Panc1 (cell line): ENCODE data around the gene NUDT4.

ENCODE experiments used
- CTCF ChIP-seq: fragments of 450-650 bp; IDR thresholded peaks from 2 replicates; pipeline ENCODE4 v1.5.1; 2017; ENCODE audit warnings: mild to moderate bottlenecking
- POLR2AphosphoS5 ChIP-seq: IDR thresholded peaks from 2 replicates; pipeline ENCODE4 v1.6.1; 2012; ENCODE audit warnings: mild to moderate bottlenecking, low read depth, low read length, moderate library complexity
- REST ChIP-seq, 2 experiments: IDR thresholded peaks; 2 replicates each; pipeline ENCODE4 v1.6.1; 2011 to 2012; ENCODE audit warnings: low read depth in 2 of 2, control low read depth in 1 of 2, low read length in 1 of 2, mild to moderate bottlenecking in 1 of 2, moderate library complexity in 1 of 2; ENCODE audit not compliant: insufficient read depth in 1 of 2
- SIN3A ChIP-seq: IDR thresholded peaks from 2 replicates; pipeline ENCODE4 v1.6.1; 2012; ENCODE audit warnings: low read depth, mild to moderate bottlenecking, low read length, moderate library complexity, borderline replicate concordance; ENCODE audit not compliant: insufficient read depth

GRCh38 chr12:93376436-93377251 lies 1.1 kb upstream of the NUDT4 start:
- TF ChIP-seq CTCF (no peak), POLR2AphosphoS5 (no peak), SIN3A (no peak), REST (IDR thresholded peaks at IDR 0.05; ENCODE audit: insufficient read depth in 1 of 2, low read depth in 2 of 2, low read length in 1 of 2) (no peak)
